ENCODE results near the gene NFKB2.

The NFKB2 gene

DNA sequence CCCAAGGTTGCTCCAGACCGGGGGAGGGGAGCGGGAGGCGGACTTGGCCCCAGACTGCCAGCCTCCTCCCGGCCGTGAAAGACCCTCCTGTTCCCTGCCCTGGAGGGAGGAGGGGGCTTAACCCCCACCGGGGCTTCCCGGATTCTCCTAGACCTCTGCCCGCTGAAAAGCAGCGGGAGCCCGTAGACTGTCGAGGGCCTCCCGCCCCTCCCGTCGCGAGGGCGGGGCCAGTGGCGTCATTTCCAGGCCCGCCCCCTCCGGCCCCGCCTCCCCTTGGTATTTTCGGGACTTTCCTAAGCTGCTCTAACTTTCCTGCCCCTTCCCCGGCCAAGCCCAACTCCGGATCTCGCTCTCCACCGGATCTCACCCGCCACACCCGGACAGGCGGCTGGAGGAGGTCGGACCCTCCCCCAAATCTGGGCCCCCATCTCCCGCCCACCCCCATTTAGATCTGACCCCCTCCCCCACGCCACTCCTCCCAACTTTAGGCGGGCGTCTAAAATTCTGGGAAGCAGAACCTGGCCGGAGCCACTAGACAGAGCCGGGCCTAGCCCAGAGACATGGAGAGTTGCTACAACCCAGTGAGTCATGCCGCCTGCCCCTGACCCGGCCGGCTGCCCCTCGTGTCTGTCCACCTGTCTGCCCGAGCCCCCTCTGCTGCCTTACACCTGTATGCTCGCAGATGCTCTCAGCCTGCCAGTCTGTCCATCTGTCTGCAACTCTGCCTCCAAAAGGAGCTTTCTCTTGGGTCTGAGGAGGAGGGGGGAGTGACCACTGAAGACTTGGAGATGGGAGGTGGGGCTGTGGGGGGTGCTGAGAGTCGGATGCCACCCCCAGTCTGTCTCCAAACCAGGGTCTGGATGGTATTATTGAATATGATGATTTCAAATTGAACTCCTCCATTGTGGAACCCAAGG, at the start of gene NFKB2:
Gene NFKB2, plus strand, starts transcription at position 306 of the 917 bp plus-strand sequence. Its CDS starts 255 bp downstream, at position 561.
- TF ChIP-seq, protein P1, sequence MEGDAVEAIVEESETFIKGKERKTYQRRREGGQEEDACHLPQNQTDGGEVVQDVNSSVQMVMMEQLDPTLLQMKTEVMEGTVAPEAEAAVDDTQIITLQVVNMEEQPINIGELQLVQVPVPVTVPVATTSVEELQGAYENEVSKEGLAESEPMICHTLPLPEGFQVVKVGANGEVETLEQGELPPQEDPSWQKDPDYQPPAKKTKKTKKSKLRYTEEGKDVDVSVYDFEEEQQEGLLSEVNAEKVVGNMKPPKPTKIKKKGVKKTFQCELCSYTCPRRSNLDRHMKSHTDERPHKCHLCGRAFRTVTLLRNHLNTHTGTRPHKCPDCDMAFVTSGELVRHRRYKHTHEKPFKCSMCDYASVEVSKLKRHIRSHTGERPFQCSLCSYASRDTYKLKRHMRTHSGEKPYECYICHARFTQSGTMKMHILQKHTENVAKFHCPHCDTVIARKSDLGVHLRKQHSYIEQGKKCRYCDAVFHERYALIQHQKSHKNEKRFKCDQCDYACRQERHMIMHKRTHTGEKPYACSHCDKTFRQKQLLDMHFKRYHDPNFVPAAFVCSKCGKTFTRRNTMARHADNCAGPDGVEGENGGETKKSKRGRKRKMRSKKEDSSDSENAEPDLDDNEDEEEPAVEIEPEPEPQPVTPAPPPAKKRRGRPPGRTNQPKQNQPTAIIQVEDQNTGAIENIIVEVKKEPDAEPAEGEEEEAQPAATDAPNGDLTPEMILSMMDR (IDR thresholded peaks at IDR 0.05; ENCODE audit: low read depth, low read length) = no peak
- peak; percentile 63 for DNase-seq (ENCODE audit: extremely low read depth, low read depth)

- DNase-seq (ENCODE audit: extremely low read depth, low read depth) = no peak
- TF ChIP-seq, protein P1 (IDR thresholded peaks at IDR 0.05; ENCODE audit: low read depth, low read length) = peak; percentile 57
These were observed 48.2 kb upstream of the NFKB2 start for GRCh38 chr10:102347236-102347828.

DNA sequence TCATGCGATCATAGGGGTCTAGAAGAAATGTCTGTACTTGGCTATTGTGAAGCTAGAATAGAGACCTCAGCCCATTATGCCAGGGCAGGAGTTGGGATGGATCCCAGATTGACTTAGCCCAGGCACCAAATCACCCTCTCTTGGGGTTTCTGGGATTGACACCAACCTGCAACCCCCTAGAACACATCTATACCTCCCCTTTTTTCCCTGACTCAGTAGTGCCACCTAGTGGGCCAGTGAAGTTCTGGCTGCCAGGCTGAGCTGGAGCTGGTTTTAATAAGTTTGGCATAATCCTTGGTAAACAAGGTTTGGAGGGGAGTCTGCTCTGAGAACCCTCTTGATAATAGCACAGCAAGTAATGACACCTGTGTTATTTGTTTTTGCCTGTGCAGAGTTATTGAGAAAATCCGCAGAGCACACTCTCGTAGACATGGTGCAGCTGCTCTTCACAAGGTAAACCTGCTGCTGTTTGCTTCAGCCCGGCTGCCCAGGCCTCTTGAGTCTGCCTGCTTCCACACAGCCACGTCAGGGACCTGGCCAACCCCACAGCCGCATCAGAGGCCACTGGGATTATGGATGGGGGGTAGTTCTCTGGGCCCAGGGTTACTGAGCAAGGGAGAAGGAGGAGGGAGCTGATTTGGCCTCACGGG, 43.3 kb upstream of the NFKB2 start:
- DNase-seq (ENCODE audit: extremely low read depth, low read depth) = peak; percentile 22
- TF ChIP-seq, protein P1 (IDR thresholded peaks at IDR 0.05; ENCODE audit: low read depth, low read length) = peak; percentile 91

GRCh38 chr10:102354451-102354850, 41.1 kb upstream of the NFKB2 start:
- DNase-seq (ENCODE audit: extremely low read depth, low read depth) = no peak
- TF ChIP-seq, protein P1 (IDR thresholded peaks at IDR 0.05; ENCODE audit: low read depth, low read length) = no peak

GRCh38 chr10:102358712-102359382, 36.7 kb upstream of the NFKB2 start:
- TF ChIP-seq, protein P1 (IDR thresholded peaks at IDR 0.05; ENCODE audit: low read depth, low read length) = no peak
- no peak for DNase-seq (ENCODE audit: extremely low read depth, low read depth)

DNA sequence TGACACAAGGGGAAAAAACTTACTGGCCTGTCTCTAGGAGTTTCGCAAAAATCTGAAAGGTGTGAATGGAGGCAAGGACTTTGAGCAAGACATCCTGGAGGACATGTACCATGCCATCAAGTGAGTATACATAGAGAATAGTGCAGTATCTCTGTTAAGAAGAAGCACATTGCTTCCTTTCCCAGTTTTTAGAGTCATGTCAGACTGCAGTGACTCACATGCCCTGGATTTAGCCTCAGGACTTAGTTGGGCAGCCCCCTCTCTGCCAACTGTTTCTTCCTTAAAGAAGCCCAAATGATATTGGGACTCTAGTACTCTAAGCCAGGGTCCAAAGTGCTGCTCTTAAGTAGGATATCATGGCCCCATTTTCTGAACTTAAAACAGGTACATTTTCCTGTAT, 28.1 kb upstream of the NFKB2 start:
- TF ChIP-seq, protein P1 (IDR thresholded peaks at IDR 0.05; ENCODE audit: low read depth, low read length) = no peak
- DNase-seq (ENCODE audit: extremely low read depth, low read depth) = no peak

Measured in AG09319 (cell line).